Fibroblast of skin of right biceps (primary cell): Measurements from ENCODE around the gene ASTN2.

Source experiments
- DNase-seq: peaks from one replicate; pipeline ENCODE4 v3.0.0-alpha.2; 2013

The ASTN2 gene

GRCh38 chr9:117413346-117414219 is 1.3 kb downstream of the ASTN2 start:
- no peak for DNase-seq

GRCh38 chr9:117412841-117413240 is 2.0 kb downstream of the ASTN2 start:
- DNase-seq = no peak

- DNase-seq = no peak
These were observed 2.7 kb downstream of the ASTN2 start for GRCh38 chr9:117412006-117412715.

- DNase-seq = peak; percentile 3
These were observed 3.3 kb downstream of the ASTN2 start for GRCh38 chr9:117411547-117411946.

GRCh38 chr9:117409321-117409720 is 5.5 kb downstream of the ASTN2 start:
- no peak for DNase-seq

GRCh38 chr9:117407436-117408022 is 7.3 kb downstream of the ASTN2 start:
- DNase-seq = no peak

- DNase-seq = no peak
These were observed 8.7 kb downstream of the ASTN2 start for GRCh38 chr9:117405950-117406705.

GRCh38 chr9:117403848-117404247 is 11.0 kb downstream of the ASTN2 start:
- no peak for DNase-seq

GRCh38 chr9:117403403-117403811 is 11.4 kb downstream of the ASTN2 start:
- DNase-seq = no peak

- DNase-seq = no peak
These were observed 14.7 kb downstream of the ASTN2 start for GRCh38 chr9:117400171-117400570.

GRCh38 chr9:117395151-117395650 is 19.7 kb downstream of the ASTN2 start:
- DNase-seq = no peak

- DNase-seq = no peak
These were observed 20.2 kb downstream of the ASTN2 start for GRCh38 chr9:117394655-117395054.

- no peak for DNase-seq
These were observed 21.9 kb downstream of the ASTN2 start for GRCh38 chr9:117392992-117393391.

GRCh38 chr9:117387422-117387821 is 27.4 kb downstream of the ASTN2 start:
- DNase-seq = no peak

GRCh38 chr9:117379341-117379740 is 35.5 kb downstream of the ASTN2 start:
- DNase-seq = no peak

GRCh38 chr9:117377046-117377445 is 37.8 kb downstream of the ASTN2 start:
- no peak for DNase-seq

- no peak for DNase-seq
These were observed 38.9 kb downstream of the ASTN2 start for GRCh38 chr9:117375956-117376355.

GRCh38 chr9:117374076-117374725 is 40.7 kb downstream of the ASTN2 start:
- DNase-seq = no peak

- DNase-seq = no peak
These were observed 46.1 kb downstream of the ASTN2 start for GRCh38 chr9:117368684-117369230.

- DNase-seq = no peak
These were observed 49.4 kb downstream of the ASTN2 start for GRCh38 chr9:117365438-117365837.

GRCh38 chr9:117363006-117363405 is 51.9 kb downstream of the ASTN2 start:
- no peak for DNase-seq

- DNase-seq = no peak
These were observed 54.9 kb downstream of the ASTN2 start for GRCh38 chr9:117359910-117360309.
